Measurements from ENCODE around the gene FGD5. TPM values are rescaled to one million over a fixed set of nuclear protein-coding genes. Genes with fewer than 3 reads are reported as not detected.
"Not testable (repeated sequence)": the region's sequence is repeated elsewhere in the genome, so short reads cannot be mapped to it uniquely, and the experiment has no call there.

FGD5 gene
- total RNA-seq, 2 experiments from 2014 or later, result 0.10 TPM; not detected in 1

DNA sequence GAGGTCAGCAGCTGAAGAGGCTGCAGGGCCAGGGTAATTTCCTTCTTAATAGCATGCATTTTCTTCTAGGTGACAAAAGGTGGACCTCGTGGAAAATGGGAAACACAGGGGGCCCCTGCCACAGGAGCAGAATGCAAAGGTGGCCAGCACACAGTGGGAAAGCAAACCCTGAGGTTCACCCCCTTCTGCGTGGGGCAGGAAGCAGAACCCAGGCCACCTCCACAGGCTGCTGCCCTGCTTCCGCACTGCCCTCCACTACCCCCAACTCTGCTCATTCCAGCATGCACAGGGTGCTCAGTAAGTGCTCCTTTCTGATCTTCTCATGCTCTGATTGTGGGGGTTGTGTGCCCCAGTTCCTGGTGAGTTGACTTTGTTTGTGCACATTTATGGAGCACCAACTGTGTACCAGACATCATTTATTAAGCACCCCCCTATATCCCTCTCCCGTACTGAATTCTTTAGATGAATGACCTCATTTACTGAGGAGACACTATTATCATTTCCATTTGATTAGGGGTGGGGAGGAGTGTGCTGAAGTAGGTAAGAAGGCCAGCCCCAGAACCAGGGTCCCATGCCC is 12.7 kb upstream of the FGD5 start:
- Mint-ChIP-seq H3K4me3 (no peak overlapping the region), H3K4me1 (peaks cover 41% of the 10 kb centered on the region), H3K27me3 (peaks cover 71% of the 10 kb centered on the region), H3K9me3 (no peaks in the 10 kb centered on the region), H3K36me3 (ENCODE audit: low read depth) (no peaks in the 10 kb centered on the region), H3K27ac (no peak overlapping the region)
- DNase-seq, result no peak
- CTCF ChIA-PET, result interaction anchor here (0.8 to 1.4 kb wide), 4 partner anchors 13 to 154 kb away, joined by 3 read pairs; partner anchors contain the start of gene CCDC174
- POLR2A ChIA-PET, result no interaction called here

DNA sequence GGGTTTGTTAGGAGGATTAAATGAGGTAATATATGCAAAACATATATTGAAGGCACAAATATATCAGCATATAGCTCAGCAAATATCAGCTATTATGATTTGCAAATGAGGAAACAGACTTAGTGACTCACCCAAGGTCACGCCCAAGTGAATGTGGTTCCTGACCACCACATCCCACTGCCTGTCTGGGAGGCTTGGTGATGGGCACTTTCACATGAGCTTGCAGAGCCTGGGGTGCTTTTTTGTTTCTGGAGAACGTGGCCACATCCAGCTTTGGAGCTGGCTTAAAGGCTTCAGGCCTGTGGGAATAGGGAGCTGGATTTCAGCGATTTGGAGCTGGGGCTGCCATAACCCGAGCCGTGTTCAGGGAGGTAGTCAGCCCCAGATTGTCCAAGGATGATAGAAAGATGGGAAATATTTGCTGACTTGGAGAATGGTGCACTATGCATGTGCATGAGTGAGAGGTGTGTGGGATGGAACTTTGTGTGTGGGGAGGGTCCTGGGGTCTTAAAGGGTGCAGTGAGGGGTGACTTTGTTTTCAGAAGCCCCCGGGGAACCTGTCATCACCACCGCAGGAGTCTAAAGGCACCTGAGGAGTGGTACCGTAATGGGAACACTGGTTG is 12.0 kb upstream of the FGD5 start:
- H3K27ac Mint-ChIP-seq, result no peak overlapping the region
- H3K36me3 Mint-ChIP-seq (ENCODE audit: low read depth), result no peaks in the 10 kb centered on the region
- H3K9me3 Mint-ChIP-seq, result no peaks in the 10 kb centered on the region
- H3K4me1 Mint-ChIP-seq, result peaks cover 43% of the 10 kb centered on the region
- DNase-seq, result peak; percentile 69
- H3K27me3 Mint-ChIP-seq, result peaks cover 75% of the 10 kb centered on the region
- CTCF ChIA-PET, result interaction anchor here (0.6 to 1.4 kb wide), 5 partner anchors 13 to 155 kb away, joined by 3 read pairs; partner anchors contain the start of gene CCDC174
- no peak overlapping the region for H3K4me3 Mint-ChIP-seq
- POLR2A ChIA-PET, result interaction anchor here (0.8 to 1.5 kb wide), 2 partner anchors 140 to 155 kb away, joined by 3 to 4 read pairs; partner anchors contain the start of gene CCDC174

DNA sequence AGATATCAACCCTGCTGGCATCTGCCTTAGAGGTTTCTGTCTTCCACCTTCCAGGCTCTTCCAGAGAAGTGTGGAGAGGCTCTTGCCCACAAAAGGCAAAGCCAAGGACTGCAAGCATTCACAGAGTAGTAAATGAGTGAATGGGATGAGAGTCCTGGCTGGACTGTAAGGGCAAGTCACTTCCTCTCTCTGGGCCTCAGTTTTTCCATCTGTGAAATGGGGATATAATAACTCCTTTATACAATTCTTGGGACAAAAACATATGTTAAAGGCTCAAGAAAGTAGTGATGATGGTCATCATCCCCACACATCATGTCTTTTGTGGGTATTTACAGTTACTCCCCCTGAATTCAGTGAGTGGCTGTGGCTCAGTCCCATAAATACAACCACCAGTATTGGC is 10.7 kb upstream of the FGD5 start:
- ChIA-PET CTCF (no interaction called here), POLR2A (interaction anchor here (1.5 kb wide), 1 partner anchor 156 kb away, joined by 4 read pairs; the partner anchor contains the start of gene CCDC174)
- no peak overlapping the region for H3K27ac Mint-ChIP-seq
- H3K36me3 Mint-ChIP-seq (ENCODE audit: low read depth), result no peaks in the 10 kb centered on the region
- peaks cover 78% of the 10 kb centered on the region for H3K27me3 Mint-ChIP-seq
- no peak overlapping the region for H3K4me3 Mint-ChIP-seq
- H3K4me1 Mint-ChIP-seq, result peaks cover 41% of the 10 kb centered on the region
- DNase-seq, result no peak
- H3K9me3 Mint-ChIP-seq, result no peaks in the 10 kb centered on the region

DNA sequence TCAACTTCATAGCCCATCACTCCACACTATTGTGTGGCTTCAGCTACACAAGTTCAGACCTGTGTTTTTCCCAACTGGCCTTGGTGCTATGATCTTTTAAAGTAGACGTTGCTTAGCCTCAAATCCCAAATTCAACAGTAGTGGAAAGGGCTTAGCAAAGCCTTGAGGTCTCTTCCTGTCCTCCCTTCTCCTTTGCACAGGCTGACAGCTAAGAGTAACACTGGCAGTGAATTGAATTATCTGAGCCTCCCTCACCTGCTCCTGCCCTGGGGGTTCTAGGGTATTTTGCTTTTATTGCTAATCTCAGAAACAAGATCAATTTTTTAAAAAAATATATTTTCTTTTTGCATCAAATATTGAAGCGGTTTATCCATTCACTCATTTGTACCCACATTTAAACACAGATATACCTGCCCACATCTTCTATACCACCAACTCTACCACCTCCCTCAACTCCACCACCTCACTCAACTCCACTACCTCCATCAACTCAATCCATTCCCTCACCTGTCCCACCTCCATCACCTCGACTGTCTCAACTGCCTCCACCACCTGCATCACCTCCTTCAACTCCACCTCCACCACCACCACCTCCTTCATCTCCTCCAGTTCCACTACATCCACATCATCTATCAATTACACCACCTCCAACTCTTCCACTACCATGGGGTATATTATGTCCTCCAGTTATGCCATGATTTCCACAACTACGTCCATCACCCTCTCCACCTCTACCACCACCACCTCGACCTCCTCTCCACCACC is 10.1 kb upstream of the FGD5 start:
- H3K4me1 Mint-ChIP-seq, result peaks cover 35% of the 10 kb centered on the region
- ChIA-PET CTCF (no interaction called here), POLR2A (no interaction called here)
- no peaks in the 10 kb centered on the region for H3K36me3 Mint-ChIP-seq (ENCODE audit: low read depth)
- no peak overlapping the region for H3K27ac Mint-ChIP-seq
- H3K4me3 Mint-ChIP-seq, result no peak overlapping the region
- peaks cover 78% of the 10 kb centered on the region for H3K27me3 Mint-ChIP-seq
- H3K9me3 Mint-ChIP-seq, result no peaks in the 10 kb centered on the region
- DNase-seq, result no peak

DNA sequence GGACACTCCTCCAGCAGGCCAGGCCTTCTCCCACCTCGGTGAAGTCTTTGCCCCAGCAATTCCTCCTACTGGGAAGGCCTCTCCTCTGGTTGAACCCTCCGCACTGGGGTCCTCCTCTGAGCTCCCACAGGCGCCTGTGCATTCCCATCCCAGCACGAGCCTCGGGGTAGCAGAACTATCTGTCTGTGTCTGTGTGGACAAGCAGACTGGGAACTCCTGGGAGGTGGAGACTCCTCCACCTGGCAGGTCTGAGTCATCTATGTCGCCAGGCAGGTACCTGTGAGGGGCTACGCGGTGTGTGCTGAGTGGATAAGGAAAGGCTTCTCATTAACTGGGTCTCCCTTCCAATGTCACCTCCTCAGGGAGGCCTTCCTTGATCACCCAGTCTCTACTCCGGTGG is 9.2 kb upstream of the FGD5 start:
- H3K4me3 Mint-ChIP-seq; H3K36me3 Mint-ChIP-seq (ENCODE audit: low read depth); POLR2A ChIA-PET; H3K9me3 Mint-ChIP-seq; CTCF ChIA-PET; DNase-seq; H3K27ac Mint-ChIP-seq: not testable (repeated sequence)
- peaks cover 81% of the 10 kb centered on the region for H3K27me3 Mint-ChIP-seq
- H3K4me1 Mint-ChIP-seq, result peaks cover 26% of the 10 kb centered on the region

DNA sequence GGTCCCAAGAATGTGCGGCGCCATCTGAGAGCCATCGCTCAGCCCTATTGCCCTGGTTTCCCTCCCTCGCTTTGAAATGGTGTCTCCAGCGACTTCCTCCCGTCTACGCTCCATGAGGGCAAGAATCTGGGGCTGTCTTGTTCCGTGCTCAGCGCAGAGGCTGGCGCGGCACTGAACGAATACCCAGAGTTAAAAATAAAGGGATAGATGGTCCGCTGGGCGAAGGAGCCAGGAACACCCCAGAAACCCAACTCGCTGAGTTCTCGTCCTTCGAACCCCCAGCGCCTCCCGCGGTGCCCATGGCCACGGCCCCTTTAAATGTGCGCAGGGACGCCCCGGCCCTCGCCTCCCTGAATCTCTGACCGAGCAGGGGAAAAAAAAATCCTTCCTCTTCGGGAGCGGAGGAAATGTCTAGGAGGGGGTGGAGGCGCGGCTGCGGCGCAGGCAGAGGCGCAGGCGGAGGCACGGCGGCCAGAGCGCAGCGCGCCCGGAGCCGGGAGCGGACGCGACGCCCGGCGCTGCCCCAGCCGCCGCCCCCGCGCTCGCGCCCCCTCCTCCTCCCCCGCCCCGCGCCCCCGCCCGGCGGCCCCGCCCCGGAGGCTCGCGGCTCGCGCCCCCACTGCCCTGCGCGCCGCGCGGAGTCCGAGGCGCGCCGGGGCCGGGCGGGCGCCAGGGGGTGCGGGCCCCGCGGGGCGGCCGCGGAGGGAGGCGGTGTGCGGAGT is 8.5 kb upstream of the FGD5 start:
- H3K36me3 Mint-ChIP-seq (ENCODE audit: low read depth), result no peaks in the 10 kb centered on the region
- peaks cover 81% of the 10 kb centered on the region for H3K27me3 Mint-ChIP-seq
- no peak overlapping the region for H3K27ac Mint-ChIP-seq
- CTCF ChIA-PET, result no interaction called here
- peaks cover 19% of the 10 kb centered on the region for H3K4me1 Mint-ChIP-seq
- no peak for DNase-seq
- H3K9me3 Mint-ChIP-seq, result no peaks in the 10 kb centered on the region
- H3K4me3 Mint-ChIP-seq, result no peak overlapping the region
- POLR2A ChIA-PET, result no interaction called here

DNA sequence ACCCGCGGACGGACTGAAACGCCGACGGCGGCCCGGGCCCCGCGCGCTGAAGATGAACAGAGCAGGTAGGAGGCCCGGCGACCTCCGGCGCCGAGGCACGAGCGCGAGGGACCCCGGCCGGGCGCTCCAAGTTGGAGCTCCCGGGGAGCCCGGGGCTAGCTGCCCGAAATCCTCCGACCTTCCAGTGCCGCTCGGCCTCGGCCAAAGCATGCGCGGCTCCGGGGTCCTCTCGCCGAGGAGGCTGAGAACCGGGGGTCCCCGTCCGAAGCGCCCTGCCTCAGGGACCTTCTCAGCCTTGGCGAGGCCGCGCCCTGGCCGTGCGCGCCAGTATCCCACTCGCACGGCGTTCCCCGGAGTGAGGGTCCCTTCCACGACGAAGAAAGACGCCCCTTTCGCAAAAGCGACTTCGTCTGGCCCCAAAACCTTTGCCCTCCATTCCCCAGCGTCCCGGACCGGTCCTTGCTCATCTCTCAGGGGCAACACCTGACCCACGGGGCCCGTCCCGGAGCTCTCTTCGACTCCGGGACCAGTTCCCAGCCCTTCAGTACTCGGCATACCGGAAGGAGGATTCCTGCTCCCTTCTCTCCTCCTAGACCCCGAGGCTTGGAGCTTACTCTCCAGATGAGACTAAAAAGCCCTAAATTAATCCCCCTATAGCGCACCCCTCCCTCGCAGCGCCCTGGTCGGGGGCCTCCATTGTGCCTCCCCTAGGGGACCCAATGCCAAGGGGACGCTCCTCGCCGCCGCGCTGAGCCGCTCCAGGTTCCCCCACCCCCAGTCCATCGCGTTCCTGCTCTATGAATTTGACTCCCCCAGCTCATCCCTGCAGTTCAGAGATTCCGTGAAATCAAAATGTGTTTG is 7.7 kb upstream of the FGD5 start:
- Mint-ChIP-seq H3K4me1 (peaks cover 14% of the 10 kb centered on the region), H3K27ac (no peak overlapping the region), H3K9me3 (no peaks in the 10 kb centered on the region), H3K36me3 (ENCODE audit: low read depth) (no peaks in the 10 kb centered on the region), H3K27me3 (peaks cover 86% of the 10 kb centered on the region), H3K4me3 (no peak overlapping the region)
- POLR2A ChIA-PET, result no interaction called here
- CTCF ChIA-PET, result interaction anchor here (1.2 kb wide), 1 partner anchor 110 kb away, joined by 3 read pairs; no protein-coding TSS in a partner anchor
- DNase-seq, result no peak

DNA sequence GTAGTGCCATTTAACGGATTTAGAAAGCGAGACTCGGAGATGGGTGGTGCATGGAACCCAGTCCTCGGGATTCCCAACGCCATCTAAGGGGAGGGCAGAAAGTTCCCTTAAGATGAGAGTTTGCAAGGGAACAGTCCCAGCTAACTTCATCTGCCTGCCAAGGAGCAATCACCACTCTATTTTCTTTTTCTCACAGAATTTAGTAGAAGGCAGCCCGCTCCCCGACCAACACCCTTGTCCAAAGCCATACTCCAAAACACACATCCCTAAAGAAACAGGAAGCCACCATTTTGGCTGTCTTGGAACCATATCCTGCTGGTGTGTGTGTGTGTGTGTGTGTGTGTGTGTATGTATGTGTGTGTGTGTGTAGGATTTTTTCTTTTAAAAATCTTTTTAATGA is 7.1 kb upstream of the FGD5 start:
- POLR2A ChIA-PET, result no interaction called here
- no peaks in the 10 kb centered on the region for H3K36me3 Mint-ChIP-seq (ENCODE audit: low read depth)
- H3K27ac Mint-ChIP-seq, result no peak overlapping the region
- no peaks in the 10 kb centered on the region for H3K9me3 Mint-ChIP-seq
- CTCF ChIA-PET, result interaction anchor here (1.2 kb wide), 1 partner anchor 110 kb away, joined by 3 read pairs; no protein-coding TSS in a partner anchor
- no peak overlapping the region for H3K4me3 Mint-ChIP-seq
- peaks cover 8% of the 10 kb centered on the region for H3K4me1 Mint-ChIP-seq
- DNase-seq, result no peak
- peaks cover 85% of the 10 kb centered on the region for H3K27me3 Mint-ChIP-seq

DNA sequence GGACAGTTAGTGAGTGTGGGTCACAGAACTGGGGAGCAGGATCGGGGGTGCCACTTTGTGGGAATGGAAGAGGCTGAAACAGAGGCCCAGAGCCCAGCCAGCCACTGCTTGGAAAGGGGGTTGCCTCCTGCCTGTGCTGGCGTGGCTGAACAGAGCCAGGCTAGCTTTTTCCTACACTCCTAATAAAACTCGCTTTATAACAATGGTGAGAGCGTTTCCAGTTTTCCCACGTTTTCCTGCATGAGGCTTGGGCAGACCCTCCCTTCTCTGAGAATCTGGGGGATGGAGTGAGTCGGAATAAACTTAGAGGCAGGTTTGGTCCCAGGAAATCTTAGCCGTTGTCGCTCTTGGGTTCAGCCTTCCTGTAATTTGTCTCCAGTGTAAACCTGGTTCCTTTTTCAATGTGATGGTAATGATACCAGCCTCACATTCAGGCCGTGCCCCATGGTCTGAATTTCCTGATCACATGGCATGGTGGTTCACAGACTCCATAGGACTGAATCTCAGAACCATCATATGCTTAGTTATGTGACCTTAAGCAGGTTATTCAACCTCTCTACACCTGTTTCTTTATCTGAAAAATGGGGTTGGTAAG is 6.5 kb upstream of the FGD5 start:
- ChIA-PET CTCF (interaction anchor here (1.2 kb wide), 1 partner anchor 109 kb away, joined by 3 read pairs; no protein-coding TSS in a partner anchor), POLR2A (no interaction called here)
- Mint-ChIP-seq H3K4me3 (no peak overlapping the region), H3K4me1 (peaks cover 2% of the 10 kb centered on the region), H3K36me3 (ENCODE audit: low read depth) (no peaks in the 10 kb centered on the region), H3K27me3 (peaks cover 81% of the 10 kb centered on the region), H3K9me3 (no peaks in the 10 kb centered on the region), H3K27ac (no peak overlapping the region)
- no peak for DNase-seq

DNA sequence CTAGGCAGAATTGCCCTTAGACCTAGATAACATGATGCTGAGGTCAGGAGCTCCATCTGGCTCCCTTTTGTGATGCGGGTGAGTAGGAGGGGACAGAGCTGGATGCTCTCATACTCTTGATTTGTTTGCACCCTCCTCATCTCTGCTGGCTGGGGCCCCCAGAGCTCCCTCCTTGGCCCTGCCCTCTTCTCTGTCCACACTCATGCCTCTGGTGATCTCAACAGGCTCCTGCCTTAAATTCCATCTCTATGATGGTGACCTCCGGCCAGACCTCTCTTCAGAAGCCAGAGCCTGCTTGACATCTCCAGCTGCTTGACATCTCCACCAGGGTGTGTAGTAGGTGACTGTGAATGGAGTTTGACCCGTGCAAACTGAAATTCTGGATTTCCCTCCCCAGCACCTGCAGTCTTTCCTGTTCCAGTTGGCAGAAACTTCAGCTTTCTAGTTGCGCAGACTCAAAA is 4.3 kb upstream of the FGD5 start:
- no peak for DNase-seq
- H3K27ac Mint-ChIP-seq, result no peak overlapping the region
- ChIA-PET CTCF (interaction anchor here (0.7 kb wide), 1 partner anchor 629 kb away, joined by 3 read pairs; no protein-coding TSS in a partner anchor), POLR2A (no interaction called here)
- H3K4me3 Mint-ChIP-seq, result no peak overlapping the region
- H3K4me1 Mint-ChIP-seq, result peaks cover 2% of the 10 kb centered on the region
- H3K36me3 Mint-ChIP-seq (ENCODE audit: low read depth), result no peaks in the 10 kb centered on the region
- H3K9me3 Mint-ChIP-seq, result no peaks in the 10 kb centered on the region
- peaks cover 63% of the 10 kb centered on the region for H3K27me3 Mint-ChIP-seq

DNA sequence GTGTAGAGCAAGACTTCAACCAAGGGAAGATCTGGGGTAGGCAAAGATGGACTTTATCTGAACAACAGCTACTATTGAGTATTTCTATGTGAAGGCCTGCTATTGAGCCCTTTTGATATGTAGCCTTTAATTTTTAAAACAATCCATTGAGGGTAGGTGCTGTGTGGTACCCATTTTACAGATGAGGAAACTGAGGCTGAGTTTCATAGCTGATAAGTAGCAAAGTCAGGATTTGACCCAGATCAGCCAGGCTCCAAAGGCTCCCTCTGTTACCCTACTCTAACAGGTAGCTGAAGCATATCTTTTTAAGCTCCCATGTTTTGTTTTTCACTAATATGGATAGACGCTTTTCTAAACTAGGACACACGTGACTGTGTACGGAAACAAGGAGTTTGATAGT is 2.4 kb upstream of the FGD5 start:
- H3K36me3 Mint-ChIP-seq (ENCODE audit: low read depth), result no peaks in the 10 kb centered on the region
- no peaks in the 10 kb centered on the region for H3K4me1 Mint-ChIP-seq
- H3K27ac Mint-ChIP-seq, result no peak overlapping the region
- peaks cover 51% of the 10 kb centered on the region for H3K27me3 Mint-ChIP-seq
- H3K4me3 Mint-ChIP-seq, result no peak overlapping the region
- no peak for DNase-seq
- POLR2A ChIA-PET, result no interaction called here
- no peaks in the 10 kb centered on the region for H3K9me3 Mint-ChIP-seq
- CTCF ChIA-PET, result interaction anchor here (1.1 kb wide), 1 partner anchor 105 kb away, joined by 3 read pairs; no protein-coding TSS in a partner anchor

DNA sequence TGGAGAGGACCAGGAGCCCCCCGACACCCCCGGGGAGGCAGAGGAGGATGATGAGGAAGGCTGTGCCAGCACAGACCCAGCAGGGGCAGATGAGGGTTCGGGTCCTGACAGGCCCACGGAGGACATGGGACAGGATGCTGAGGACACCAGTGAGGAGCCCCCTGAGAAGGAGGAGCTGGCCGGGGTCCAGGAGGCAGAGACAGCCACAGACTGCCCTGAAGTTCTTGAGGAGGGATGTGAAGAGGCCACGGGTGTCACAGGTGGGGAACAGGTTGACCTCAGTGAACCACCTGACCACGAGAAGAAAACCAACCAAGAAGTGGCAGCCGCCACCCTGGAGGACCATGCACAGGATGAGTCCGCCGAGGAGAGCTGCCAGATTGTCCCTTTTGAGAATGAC is 909 bp downstream of the FGD5 start:
- Mint-ChIP-seq H3K9me3 (no peaks in the 10 kb centered on the region), H3K27me3 (peaks cover 40% of the 10 kb centered on the region), H3K27ac (no peak overlapping the region), H3K4me1 (no peaks in the 10 kb centered on the region), H3K36me3 (ENCODE audit: low read depth) (no peaks in the 10 kb centered on the region), H3K4me3 (no peak overlapping the region)
- DNase-seq, result no peak
- ChIA-PET POLR2A (no interaction called here), CTCF (no interaction called here)
